NCI-H446 (cell line): Measurements from ENCODE around the gene USP25.

Source experiments
- DNase-seq, 2 experiments: peaks; one replicate each; lab custom pipeline; 2025; lab: John Stamatoyannopoulos, UW

USP25 gene

GRCh38 chr21:15763359-15763758 is 33.6 kb downstream of the USP25 start:
- DNase-seq = no peak

GRCh38 chr21:15764878-15765277 is 35.1 kb downstream of the USP25 start:
- DNase-seq = no peak

- no peak for DNase-seq
Measured at GRCh38 chr21:15766952-15767603, 37.3 kb downstream of the USP25 start.

GRCh38 chr21:15768045-15768601 is 38.3 kb downstream of the USP25 start:
- DNase-seq = no peak

- no peak for DNase-seq
Measured at GRCh38 chr21:15768853-15769252, 39.1 kb downstream of the USP25 start.

GRCh38 chr21:15771311-15771710 is 41.5 kb downstream of the USP25 start:
- no peak for DNase-seq

GRCh38 chr21:15772654-15773053 is 42.9 kb downstream of the USP25 start:
- no peak for DNase-seq

GRCh38 chr21:15774590-15774989 is 44.8 kb downstream of the USP25 start:
- DNase-seq = no peak

- DNase-seq = no peak
Measured at GRCh38 chr21:15775291-15775690, 45.5 kb downstream of the USP25 start.

GRCh38 chr21:15775981-15776380 is 46.2 kb downstream of the USP25 start:
- DNase-seq = no peak

- DNase-seq = no peak
Measured at GRCh38 chr21:15776818-15777217, 47.0 kb downstream of the USP25 start.

- DNase-seq = no peak
Measured at GRCh38 chr21:15781986-15782385, 52.2 kb downstream of the USP25 start.

GRCh38 chr21:15788847-15789523 is 59.2 kb downstream of the USP25 start:
- no peak for DNase-seq

GRCh38 chr21:15793109-15793508 is 63.3 kb downstream of the USP25 start:
- no peak for DNase-seq

GRCh38 chr21:15793550-15794235 is 63.9 kb downstream of the USP25 start:
- DNase-seq = no peak

- no peak for DNase-seq
Measured at GRCh38 chr21:15794277-15794912, 64.6 kb downstream of the USP25 start.

GRCh38 chr21:15795533-15795932 is 65.8 kb downstream of the USP25 start:
- no peak for DNase-seq

- DNase-seq = no peak
Measured at GRCh38 chr21:15797577-15798363, 68.0 kb downstream of the USP25 start.

- no peak for DNase-seq
Measured at GRCh38 chr21:15801352-15801863, 71.6 kb downstream of the USP25 start.

GRCh38 chr21:15804247-15805005 is 74.6 kb downstream of the USP25 start:
- DNase-seq = peak in 1 of 2 experiments; percentile 24

- DNase-seq = no peak
Measured at GRCh38 chr21:15809065-15809464, 79.3 kb downstream of the USP25 start.
